C4-2B (cell line): Measurements from ENCODE around the gene CTTNBP2.

Source experiments
- H3K27ac ChIP-seq: fragments of 450-650 bp; 2 replicates; pipeline ENCODE4 v1.5.1; 2017
- CTCF ChIP-seq: fragments of 450-650 bp; conservative IDR thresholded peaks from 2 replicates; pipeline ENCODE4 v1.5.1; 2017; ENCODE audit warnings: mild to moderate bottlenecking
- ZFX ChIP-seq: fragments of 450-650 bp; IDR thresholded peaks from 2 replicates; pipeline ENCODE4 v1.6.1; 2017

The CTTNBP2 gene

GRCh38 chr7:117873310-117874190, at the start of gene CTTNBP2:
TSS of gene CTTNBP2 (minus strand) at chr7:117873441. CDS start at chr7:117873415, 26 bp downstream.
- TF ChIP-seq CTCF (no peak; the same call in 1 of the 2 replicates), ZFX (no peak)
- H3K27ac ChIP-seq: no peak within 1 kb of the TSS; the same call in 1 of the 2 replicates

- TF ChIP-seq CTCF (no peak), ZFX (no peak)
- H3K27ac ChIP-seq: no peak overlapping the region
Observed at GRCh38 chr7:117916309-117916708, 43.1 kb upstream of the CTTNBP2 start.

DNA sequence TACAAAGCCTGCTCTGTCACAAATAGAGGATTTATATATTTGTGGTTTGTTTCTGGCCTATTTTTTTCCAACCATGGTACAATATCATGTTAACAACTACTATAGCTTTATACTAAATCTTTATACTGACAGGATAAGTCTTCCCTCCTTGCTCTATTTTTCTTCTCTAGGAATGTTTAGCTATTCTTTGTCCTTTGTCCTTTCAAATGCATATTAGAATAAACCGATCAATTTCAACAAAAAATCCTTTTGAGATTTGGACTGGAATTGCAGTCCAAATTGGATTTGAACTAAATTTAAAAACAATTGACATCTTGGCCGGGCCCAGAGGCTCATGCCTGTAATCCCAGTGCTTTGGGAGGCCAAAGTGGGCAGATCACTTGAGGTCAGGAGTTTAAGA, 39.2 kb upstream of the CTTNBP2 start:
- TF ChIP-seq ZFX (no peak), CTCF (no peak)
- no peak overlapping the region for H3K27ac ChIP-seq

DNA sequence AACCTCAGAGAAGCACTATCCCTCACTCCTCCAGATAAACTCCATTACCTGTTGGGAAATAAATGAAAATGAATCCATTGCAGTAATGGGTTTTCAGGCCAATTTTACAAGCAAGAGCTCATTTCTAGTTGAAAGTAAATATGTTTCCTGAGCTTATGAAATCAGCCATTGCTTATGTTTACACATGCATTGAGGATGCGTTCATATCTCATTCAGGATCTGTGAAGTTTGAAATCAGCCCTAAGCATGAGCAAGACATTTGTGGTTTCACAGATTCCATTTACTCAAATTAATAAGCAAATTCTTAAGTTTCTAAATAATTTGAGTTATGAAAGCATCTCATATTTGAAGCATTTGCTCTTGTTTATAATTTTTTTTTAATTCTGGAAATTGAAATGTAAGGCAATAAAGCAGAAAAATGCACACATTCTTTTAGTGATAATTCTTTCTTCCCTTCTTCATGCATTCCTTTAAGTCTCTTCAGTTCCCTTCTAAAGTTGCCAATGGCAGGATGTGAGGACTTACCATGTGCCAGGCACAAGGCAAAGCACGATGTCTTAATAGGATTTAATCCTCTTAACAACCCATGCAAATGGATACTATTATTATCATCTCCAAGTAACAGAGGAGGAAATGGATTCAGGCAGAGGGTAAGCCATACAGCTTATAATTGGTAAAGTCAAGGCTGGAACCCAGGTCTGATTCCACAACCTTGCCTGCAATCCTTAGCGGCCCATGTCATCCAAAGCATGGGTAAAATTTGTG, 35.0 kb upstream of the CTTNBP2 start:
- TF ChIP-seq CTCF (no peak), ZFX (no peak)
- no peak overlapping the region for H3K27ac ChIP-seq

DNA sequence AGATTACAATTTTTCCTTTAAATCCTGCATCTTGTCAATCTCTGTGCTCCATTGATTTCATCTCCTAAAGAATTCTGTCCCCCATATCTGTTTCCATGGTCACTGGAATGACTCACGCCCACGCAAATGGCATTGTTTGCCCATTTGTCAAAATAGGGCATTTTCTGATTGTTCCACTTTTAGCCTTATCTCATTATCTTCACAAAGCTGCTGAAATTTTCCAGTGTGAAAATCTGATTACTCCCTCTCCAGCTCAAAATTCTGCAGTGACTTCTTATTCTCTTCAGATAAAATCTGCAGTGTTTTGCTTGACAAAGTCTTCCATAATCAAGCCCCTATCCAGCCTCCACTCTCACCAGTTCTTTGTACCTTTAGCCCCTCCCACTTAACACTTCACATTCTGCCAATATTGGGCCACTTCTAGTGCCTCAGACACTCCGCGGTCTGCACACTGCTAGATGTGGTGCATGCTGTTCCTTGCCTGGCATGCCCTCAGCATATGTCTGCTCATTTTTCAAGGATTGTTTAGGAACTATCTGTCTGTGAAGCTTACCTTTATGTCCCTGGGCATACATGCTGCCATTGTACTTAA, 33.9 kb upstream of the CTTNBP2 start:
- TF ChIP-seq CTCF (no peak), ZFX (no peak)
- no peak overlapping the region for H3K27ac ChIP-seq

DNA sequence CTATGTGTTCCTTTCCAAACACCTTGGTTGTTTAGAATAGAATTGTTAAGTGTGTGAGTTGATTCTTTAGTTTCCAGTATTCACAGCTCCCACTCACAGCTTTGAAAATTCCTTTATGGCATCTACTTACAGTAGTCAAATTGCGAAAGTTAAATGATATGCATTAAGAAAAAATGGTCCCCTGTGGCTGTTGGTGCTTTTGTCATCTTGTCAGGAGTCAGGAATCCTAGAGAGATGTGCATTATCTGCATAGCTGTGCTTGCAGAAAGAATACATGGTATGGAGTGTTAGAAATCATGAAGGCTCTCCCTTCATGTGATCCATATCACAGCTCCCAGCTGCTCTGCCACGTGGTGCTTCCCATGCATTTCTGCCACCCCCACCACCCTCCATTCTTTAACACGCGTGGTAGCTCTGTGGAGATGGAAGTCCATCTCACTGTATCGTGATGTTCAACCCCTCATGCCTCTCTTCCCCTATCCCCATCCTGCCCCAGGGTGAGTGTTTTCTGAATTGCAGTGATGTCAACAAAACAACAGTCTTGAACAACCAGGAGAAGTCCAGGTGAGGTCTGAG, 29.2 kb upstream of the CTTNBP2 start:
- TF ChIP-seq ZFX: no peak
- no peak for TF ChIP-seq CTCF
- no peak overlapping the region for H3K27ac ChIP-seq
